ENCODE results near the gene VSIG10L. TPM values are rescaled to one million over a fixed set of nuclear protein-coding genes. Genes with fewer than 3 reads are reported as not detected.

VSIG10L gene
- total and polyA plus RNA-seq, 7 donors = 0.35 to 2.3 (median 0.79) TPM

DNA sequence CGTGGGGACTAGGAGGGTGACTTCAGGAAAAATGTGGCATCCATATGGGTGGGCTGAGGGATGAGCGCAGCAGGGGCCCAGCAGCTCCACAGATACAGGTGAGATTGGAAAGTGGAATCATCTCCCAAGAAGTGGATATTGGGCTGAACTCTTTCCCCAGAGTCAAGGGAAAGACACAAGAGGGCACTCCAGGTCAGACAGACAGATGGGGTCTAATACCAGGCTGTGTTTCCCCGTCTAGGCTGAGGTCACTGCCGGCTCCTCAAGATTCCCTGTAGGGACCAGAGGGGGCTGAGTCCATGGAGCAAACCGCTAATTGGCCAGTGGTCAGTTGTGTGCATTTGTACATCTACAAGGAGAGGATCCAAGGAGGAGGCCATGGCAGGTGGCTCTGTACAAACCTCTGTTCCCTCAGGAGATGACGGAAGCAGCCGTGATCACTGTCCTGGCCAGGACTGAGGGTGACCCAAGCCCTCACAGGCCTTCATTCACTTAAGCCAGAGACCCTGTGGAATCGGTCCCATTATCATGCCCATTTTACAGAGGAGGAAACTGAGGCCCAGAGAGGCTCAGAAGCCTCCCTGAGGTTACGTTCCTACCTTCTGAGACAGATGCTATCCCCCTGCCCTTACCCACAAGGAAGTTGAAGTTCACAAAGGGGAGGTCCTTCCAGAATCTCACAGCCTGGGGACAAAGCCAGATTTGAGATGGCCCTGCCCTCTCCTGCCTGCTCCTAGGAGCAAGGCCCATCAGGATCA lies 45.4 kb downstream of the VSIG10L start:
- no peak for TF ChIP-seq CTCF (IDR thresholded peaks at IDR 0.05)
- no peak overlapping the region for H3K27ac ChIP-seq
- H3K4me3 ChIP-seq = no peak overlapping the region
- intact Hi-C loops (cut with DNase I) = no loop called here
- 55 to 58% (median 57%) methylated on average over 9 of the region's 9 CpGs for WGBS, 3 donors
- H3K9me3 ChIP-seq = no peaks in the 10 kb centered on the region
- no peaks in the 10 kb centered on the region for H3K4me1 ChIP-seq
- H3K27me3 ChIP-seq (ENCODE audit: insufficient read depth in 3 of 3, low read length in 2 of 3) = peaks cover 0 to 21% (median 2%) of the 10 kb centered on the region in 3 donors
- no peaks in the 10 kb centered on the region for H3K36me3 ChIP-seq (ENCODE audit: insufficient read depth in 1 of 2, low read depth in 1 of 2)
- ATAC-seq (no peak), DNase-seq (no peak)

DNA sequence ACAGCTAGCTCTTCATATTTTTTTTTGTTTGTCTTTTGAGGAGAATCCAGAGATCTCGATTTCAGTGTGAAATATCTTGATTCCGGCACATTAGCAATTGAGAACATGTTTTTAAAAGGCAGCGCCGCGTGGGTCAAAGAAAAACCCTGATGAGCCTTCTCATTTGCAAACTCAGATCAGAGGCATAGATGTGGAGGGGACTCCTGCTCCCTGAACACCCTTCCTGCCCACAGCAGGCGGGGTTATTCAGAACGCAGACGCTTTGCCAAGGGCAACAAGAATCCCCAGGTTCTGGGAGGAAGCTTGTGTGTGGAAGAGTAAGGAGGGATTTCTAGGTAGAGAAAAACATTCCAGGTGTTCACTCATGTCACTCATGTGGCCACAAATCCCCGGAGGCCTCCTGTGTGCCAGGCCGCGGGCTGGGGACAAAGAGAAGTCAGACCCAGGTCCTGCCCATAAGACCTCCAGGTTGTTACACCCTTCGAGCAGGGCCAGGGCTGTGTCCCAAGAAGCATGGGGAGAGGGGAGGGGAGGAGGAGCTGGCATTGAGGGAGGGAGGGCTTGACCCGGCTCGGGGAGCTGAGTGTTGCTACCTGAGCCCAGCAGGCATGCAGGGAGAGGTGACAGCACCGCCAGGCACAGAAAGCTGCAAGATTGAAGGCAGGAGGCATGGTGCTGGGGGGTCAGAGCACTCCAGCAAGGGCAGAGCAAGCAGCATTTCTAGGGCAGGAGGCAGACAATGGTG lies 46.4 kb downstream of the VSIG10L start:
- H3K9me3 ChIP-seq = no peaks in the 10 kb centered on the region
- H3K36me3 ChIP-seq (ENCODE audit: insufficient read depth in 1 of 2, low read depth in 1 of 2) = no peaks in the 10 kb centered on the region
- ATAC-seq (no peak), DNase-seq (no peak)
- TF ChIP-seq CTCF (IDR thresholded peaks at IDR 0.05) = no peak
- WGBS, 3 donors = 41 to 52% (median 44%) methylated on average over 15 of the region's 15 CpGs
- H3K27me3 ChIP-seq (ENCODE audit: insufficient read depth in 3 of 3, low read length in 2 of 3) = peaks cover 0 to 21% (median 2%) of the 10 kb centered on the region in 3 donors
- intact Hi-C loops (cut with DNase I) = no loop called here
- no peak overlapping the region for H3K27ac ChIP-seq
- H3K4me1 ChIP-seq = no peaks in the 10 kb centered on the region
- no peak overlapping the region for H3K4me3 ChIP-seq

GRCh38 chr19:51294977-51295375 lies 47.0 kb downstream of the VSIG10L start:
- WGBS, 3 donors = 54 to 57% (median 56%) methylated on average over 11 to 12 of the region's 12 CpGs
- intact Hi-C loops (cut with DNase I) = no loop called here

DNA sequence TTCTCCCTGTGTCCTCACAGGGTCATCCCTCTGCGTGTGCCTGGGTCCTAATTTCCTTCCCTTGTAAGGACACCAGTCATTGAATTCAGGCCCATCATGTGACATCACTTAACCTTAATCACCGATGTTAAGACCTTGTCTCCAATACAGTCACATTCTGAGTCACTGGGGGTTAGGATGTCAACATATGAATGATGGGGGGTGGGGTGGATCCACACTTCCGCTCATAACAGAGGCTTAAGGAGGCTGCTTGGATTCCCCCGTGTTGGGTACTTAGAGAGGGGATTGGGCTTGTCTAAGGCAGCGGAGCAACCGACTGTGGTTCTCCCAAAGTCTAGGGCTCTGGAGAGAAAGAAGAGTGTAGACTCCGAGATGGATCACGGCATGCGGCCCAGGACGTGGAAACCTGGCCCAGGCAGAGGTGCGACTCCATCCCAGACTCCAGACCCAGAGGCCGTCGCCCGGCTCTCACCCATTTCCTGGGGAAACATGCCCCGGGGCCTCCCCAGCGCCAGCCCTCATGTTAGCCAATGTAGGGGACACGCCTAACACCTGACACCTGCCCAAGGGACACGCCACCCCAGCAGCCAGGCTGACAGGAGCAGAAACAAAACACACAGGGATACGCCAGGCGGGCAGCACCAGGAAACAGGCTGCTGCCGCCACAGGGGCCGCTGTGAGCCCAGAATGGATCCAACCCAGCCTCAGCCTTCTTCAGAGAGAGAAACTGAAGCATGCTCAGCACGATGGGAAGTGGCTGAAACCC lies 47.5 kb downstream of the VSIG10L start:
- intact Hi-C loops (cut with DNase I) = no loop called here
- no peak for TF ChIP-seq CTCF (IDR thresholded peaks at IDR 0.05)
- H3K36me3 ChIP-seq (ENCODE audit: insufficient read depth in 1 of 2, low read depth in 1 of 2) = no peaks in the 10 kb centered on the region
- no peaks in the 10 kb centered on the region for H3K4me1 ChIP-seq
- peaks cover 0 to 21% (median 2%) of the 10 kb centered on the region in 3 donors for H3K27me3 ChIP-seq (ENCODE audit: insufficient read depth in 3 of 3, low read length in 2 of 3)
- no peak overlapping the region for H3K4me3 ChIP-seq
- no peak overlapping the region for H3K27ac ChIP-seq
- ATAC-seq (no peak), DNase-seq (no peak)
- H3K9me3 ChIP-seq = no peaks in the 10 kb centered on the region
- WGBS, 3 donors = 78 to 82% (median 79%) methylated on average over 23 of the region's 23 CpGs

More at GRCh38 chr19:51294977-51295375, 47.0 kb downstream of the VSIG10L start:
- Histone ChIP-seq H3K9me3 (no peaks in the 10 kb centered on the region), H3K27me3 (ENCODE audit: insufficient read depth in 3 of 3, low read length in 2 of 3) (peaks cover 0 to 21% (median 2%) of the 10 kb centered on the region in 3 donors), H3K4me3 (no peak overlapping the region), H3K4me1 (no peaks in the 10 kb centered on the region), H3K36me3 (ENCODE audit: insufficient read depth in 1 of 2, low read depth in 1 of 2) (no peaks in the 10 kb centered on the region), H3K27ac (no peak overlapping the region)
- DNase-seq = no peak
- no peak for TF ChIP-seq CTCF (IDR thresholded peaks at IDR 0.05)
- ATAC-seq = no peak
